GM23338 (cell line): ENCODE results near the gene KCNJ3. TPM values are rescaled to one million over a fixed set of nuclear protein-coding genes. Genes with fewer than 3 reads are reported as not detected.

Experiments
- ATAC-seq: fragments of 200-7000 bp; cut with Tn5 transposase; 3 replicates; pipeline ENCODE4 v1.9.1; 2020
- DNase-seq: peaks from one replicate; pipeline ENCODE4 v3.0.0-alpha.2; 2015; ENCODE audit warnings: low spot score
- H2AFZ ChIP-seq: fragments of 200-600 bp; sonication (generic); 2 replicates; pipeline ENCODE4 v1.8.0; 2016; ENCODE audit warnings: antibody characterized with exemption, mild to moderate bottlenecking, moderate library complexity
- H3F3A ChIP-seq: fragments of 200-600 bp; sonication (generic); replicated peaks from 2 replicates; pipeline ENCODE4 v1.8.0; 2017; ENCODE audit warnings: antibody characterized with exemption, mixed run types, low read depth
- H3K27ac ChIP-seq: fragments of 200-600 bp; sonication (generic); 2 replicates; pipeline ENCODE4 v1.6.1; 2016; ENCODE audit warnings: low read depth
- H3K27me3 ChIP-seq: fragments of 200-600 bp; sonication (generic); 2 replicates; pipeline ENCODE4 v1.8.0; 2016; ENCODE audit warnings: mild to moderate bottlenecking, mixed run types, moderate library complexity; ENCODE audit not compliant: insufficient read depth
- H3K36me3 ChIP-seq: fragments of 200-600 bp; sonication (generic); 2 replicates; pipeline ENCODE4 v1.8.0; 2016; ENCODE audit warnings: mild to moderate bottlenecking; ENCODE audit not compliant: insufficient read depth
- H3K4me1 ChIP-seq: fragments of 200-600 bp; sonication (generic); 2 replicates; pipeline ENCODE4 v1.8.0; 2016; ENCODE audit warnings: mild to moderate bottlenecking, moderate library complexity; ENCODE audit not compliant: insufficient read depth
- H3K4me2 ChIP-seq: fragments of 200-600 bp; sonication (generic); 2 replicates; pipeline ENCODE4 v1.7.1; 2017; ENCODE audit warnings: mixed run types
- H3K4me3 ChIP-seq: fragments of 200-600 bp; sonication (generic); 2 replicates; pipeline ENCODE4 v1.6.1; 2016; ENCODE audit warnings: mixed run types
- H3K79me2 ChIP-seq: fragments of 200-600 bp; sonication (generic); replicated peaks from 2 replicates; pipeline ENCODE4 v1.8.0; 2017; ENCODE audit warnings: mild to moderate bottlenecking; ENCODE audit not compliant: insufficient read depth
- H3K9me2 ChIP-seq: fragments of 200-600 bp; sonication (generic); 2 replicates; pipeline ENCODE4 v1.8.0; 2017; ENCODE audit not compliant: insufficient read depth
- H4K20me1 ChIP-seq: fragments of 200-600 bp; sonication (generic); replicated peaks from 2 replicates; pipeline ENCODE4 v1.8.0; 2017; ENCODE audit warnings: mild to moderate bottlenecking; ENCODE audit not compliant: insufficient read depth
- H3K27ac Mint-ChIP-seq: 2 replicates; pipeline ENCODE4 v1.8.0; 2020; ENCODE audit warnings: inconsistent platforms, mild to moderate bottlenecking, moderate library complexity, mixed read lengths
- H3K27me3 Mint-ChIP-seq: 3 replicates; pipeline ENCODE4 v1.8.0; 2022; ENCODE audit warnings: low read depth, mild to moderate bottlenecking, moderate library complexity, mixed read lengths, inconsistent platforms; ENCODE audit not compliant: insufficient read depth, poor library complexity
- H3K36me3 Mint-ChIP-seq: 3 replicates; pipeline ENCODE4 v1.8.0; 2021; ENCODE audit warnings: low read depth, mild to moderate bottlenecking, inconsistent platforms, moderate library complexity, mixed read lengths
- H3K4me1 Mint-ChIP-seq: 3 replicates; pipeline ENCODE4 v1.8.0; 2020; ENCODE audit warnings: mild to moderate bottlenecking, inconsistent platforms, mixed read lengths
- H3K4me3 Mint-ChIP-seq: 3 replicates; pipeline ENCODE4 v1.8.0; 2021; ENCODE audit warnings: moderate library complexity, mild to moderate bottlenecking, inconsistent platforms, mixed read lengths
- H3K9me3 Mint-ChIP-seq: 3 replicates; pipeline ENCODE4 v1.8.0; 2020; ENCODE audit warnings: moderate library complexity, mild to moderate bottlenecking, inconsistent platforms, mixed read lengths
- CTCF ChIP-seq, 2 experiments: fragments of 200-600 bp in 1 of 2; sonication (generic) in 1 of 2; conservative IDR thresholded peaks; 2 replicates each; pipeline versions ENCODE4 v1.5.1 to v1.6.1; 2016 to 2017; ENCODE audit warnings: antibody characterized with exemption in 2 of 2, low read depth in 2 of 2, mild to moderate bottlenecking in 2 of 2, moderate library complexity in 1 of 2
- EZH2 ChIP-seq: fragments of 200-600 bp; sonication (generic); IDR thresholded peaks from one replicate; pipeline ENCODE4 v1.8.0; 2017; ENCODE audit warnings: antibody characterized with exemption, mild to moderate bottlenecking, low read depth; ENCODE audit not compliant: unreplicated experiment
- EZH2phosphoT487 ChIP-seq: fragments of 200-600 bp; sonication (generic); IDR thresholded peaks from one replicate; pipeline ENCODE4 v1.8.1; 2018; ENCODE audit warnings: antibody characterized with exemption; ENCODE audit not compliant: unreplicated experiment
- JUNB ChIP-seq: IDR thresholded peaks from one replicate; pipeline ENCODE4 v1.6.1; 2016; ENCODE audit warnings: antibody characterized with exemption; ENCODE audit not compliant: unreplicated experiment
- NANOG ChIP-seq: IDR thresholded peaks from 2 replicates; pipeline ENCODE4 v1.6.1; 2016; ENCODE audit warnings: antibody characterized with exemption, borderline replicate concordance
- POLR2AphosphoS5 ChIP-seq: IDR thresholded peaks from 2 replicates; pipeline ENCODE4 v1.6.1; 2016; ENCODE audit warnings: antibody characterized with exemption, low read depth
- STAT1 ChIP-seq: IDR thresholded peaks from one replicate; pipeline ENCODE4 v1.6.1; 2016; ENCODE audit warnings: antibody characterized with exemption; ENCODE audit not compliant: unreplicated experiment
- ZNF114 ChIP-seq: fragments of 250-450 bp; sonication (Bioruptor Pico); IDR thresholded peaks from 2 replicates; pipeline ENCODE4 v1.5.0; 2020; ENCODE audit warnings: mild to moderate bottlenecking, moderate library complexity
- ZNF331 ChIP-seq: fragments of 250-450 bp; sonication (Bioruptor Pico); IDR thresholded peaks from 2 replicates; pipeline ENCODE4 v1.5.0; 2020; ENCODE audit warnings: low read depth, mild to moderate bottlenecking, moderate library complexity
- ZNF462 ChIP-seq: fragments of 250-450 bp; sonication (Bioruptor Pico); IDR thresholded peaks from 2 replicates; pipeline ENCODE4 v1.5.0; 2020; ENCODE audit warnings: mild to moderate bottlenecking, moderate library complexity
- polyA plus RNA-seq: library from polyadenylated mRNA; unstranded; fragments of >200 nt; fragmentation: Nextera tagmentation; extraction: Ambion mirVana; gene quantifications from 2 replicates; pipeline ENCODE4 v1.2.1, GENCODE V29; 2016
- total RNA-seq: library from RNA; depleted of rRNA; stranded (reverse); fragments of >200 nt; shearing (Covaris generic); gene quantifications from 2 replicates; pipeline ENCODE4 v1.2.3, GENCODE V29; 2014
- TF ChIP-seq, protein P1 (sequence below): IDR thresholded peaks from 2 replicates; pipeline ENCODE4 v1.6.1; 2016; ENCODE audit warnings: antibody characterized with exemption

The KCNJ3 gene
- total and polyA plus RNA-seq, 2 experiments from 2014 or later: 0.05 to 0.28 TPM

DNA sequence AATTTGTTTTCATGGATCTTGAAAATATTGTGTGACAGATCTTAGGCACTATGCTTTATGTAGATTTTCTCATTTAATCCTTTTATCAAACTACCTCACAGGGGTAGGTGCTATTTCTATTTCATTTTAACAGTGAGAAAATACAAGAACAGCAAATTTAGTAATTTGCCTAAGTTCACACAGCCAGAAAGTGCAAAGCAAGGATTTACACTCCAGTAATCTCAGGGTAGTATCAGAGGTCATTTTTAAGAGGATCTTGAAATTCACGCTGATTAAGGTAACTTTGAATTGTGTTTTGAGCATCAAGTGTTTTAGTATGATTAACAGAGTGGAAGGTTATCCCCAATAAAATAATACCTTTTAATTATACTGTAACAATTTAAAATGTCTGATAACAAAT, 10.1 kb upstream of the KCNJ3 start (continued):
- TF ChIP-seq JUNB (no peak), POLR2AphosphoS5 (no peak), NANOG (no peak), EZH2 (no peak)
- TF ChIP-seq, protein P1, sequence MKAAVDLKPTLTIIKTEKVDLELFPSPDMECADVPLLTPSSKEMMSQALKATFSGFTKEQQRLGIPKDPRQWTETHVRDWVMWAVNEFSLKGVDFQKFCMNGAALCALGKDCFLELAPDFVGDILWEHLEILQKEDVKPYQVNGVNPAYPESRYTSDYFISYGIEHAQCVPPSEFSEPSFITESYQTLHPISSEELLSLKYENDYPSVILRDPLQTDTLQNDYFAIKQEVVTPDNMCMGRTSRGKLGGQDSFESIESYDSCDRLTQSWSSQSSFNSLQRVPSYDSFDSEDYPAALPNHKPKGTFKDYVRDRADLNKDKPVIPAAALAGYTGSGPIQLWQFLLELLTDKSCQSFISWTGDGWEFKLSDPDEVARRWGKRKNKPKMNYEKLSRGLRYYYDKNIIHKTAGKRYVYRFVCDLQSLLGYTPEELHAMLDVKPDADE: no peak

DNA sequence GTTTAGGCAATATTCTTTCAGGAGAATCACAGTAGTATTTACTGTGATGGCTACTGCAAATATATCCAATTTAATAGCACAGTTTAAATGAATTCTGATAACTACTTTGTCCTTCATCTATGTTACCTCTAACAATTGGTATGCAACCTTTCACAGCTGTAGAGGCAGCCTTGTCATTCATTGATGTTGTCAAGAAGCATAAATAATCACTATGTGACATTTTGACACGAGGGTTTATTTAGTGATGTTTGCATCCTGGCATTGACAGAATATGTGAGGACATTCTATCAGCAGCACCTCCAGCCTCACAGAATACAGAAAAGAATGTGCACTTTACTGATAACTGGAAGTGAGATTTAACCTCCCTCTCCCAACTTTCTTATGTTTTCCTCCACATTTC, 9.3 kb upstream of the KCNJ3 start:
- no peaks in the 10 kb centered on the region for H3K36me3 Mint-ChIP-seq
- H3K27ac Mint-ChIP-seq: no peak overlapping the region

DNA sequence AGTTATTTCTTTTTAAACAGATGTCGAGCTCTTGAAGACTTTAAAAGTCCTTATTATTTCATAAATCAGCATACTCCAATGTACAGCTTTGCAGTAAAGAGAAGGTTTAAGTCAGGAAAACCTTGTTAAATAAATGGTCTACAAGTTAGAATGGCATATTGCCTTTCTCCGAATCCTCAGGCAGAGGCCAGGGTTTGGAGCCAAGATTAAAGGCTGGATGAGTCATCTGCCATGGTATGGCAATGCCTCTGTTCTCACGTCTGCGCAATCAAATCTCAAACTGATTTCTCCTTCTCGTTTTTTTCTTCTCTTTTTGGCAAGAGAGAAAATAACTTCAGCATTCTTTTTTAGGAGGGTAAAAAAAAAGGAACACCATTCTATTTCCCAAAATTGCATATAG, 5.6 kb upstream of the KCNJ3 start:
- Histone ChIP-seq H3K27ac (no peak overlapping the region), H4K20me1 (no peaks in the 10 kb centered on the region), H3K36me3 (no peaks in the 10 kb centered on the region), H3F3A (no peaks in the 10 kb centered on the region), H3K27me3 (peaks cover 26% of the 10 kb centered on the region), H3K79me2 (no peaks in the 10 kb centered on the region), H2AFZ (no peak overlapping the region), H3K9me2 (no peaks in the 10 kb centered on the region), H3K4me3 (no peak overlapping the region), H3K4me2 (no peak overlapping the region), H3K4me1 (peaks cover 7% of the 10 kb centered on the region; the same call in 1 of the 2 replicates)
- H3K36me3 Mint-ChIP-seq: no peaks in the 10 kb centered on the region
- H3K9me3 Mint-ChIP-seq: no peaks in the 10 kb centered on the region
- no peak for DNase-seq
- peaks cover 10% of the 10 kb centered on the region for H3K27me3 Mint-ChIP-seq
- no peak overlapping the region for H3K4me3 Mint-ChIP-seq
- no peak for ATAC-seq
- H3K27ac Mint-ChIP-seq: no peak overlapping the region
- peaks cover 6% of the 10 kb centered on the region; the same call in 2 of the 3 replicates for H3K4me1 Mint-ChIP-seq
- TF ChIP-seq JUNB: no peak
- TF ChIP-seq ZNF462: no peak
- no peak for TF ChIP-seq CTCF (conservative IDR thresholded peaks at IDR 0.05; ENCODE audit: low read depth in 2 of 2)
- no peak for TF ChIP-seq STAT1
- TF ChIP-seq ZNF331 (CRISPR knock-in tag): no peak
- no peak for TF ChIP-seq EZH2phosphoT487
- TF ChIP-seq POLR2AphosphoS5: no peak
- no peak for TF ChIP-seq ZNF114 (CRISPR knock-in tag)

More for the DNA sequence above, 9.3 kb upstream of the KCNJ3 start:
- DNase-seq (no peak), ATAC-seq (no peak)
- no peaks in the 10 kb centered on the region for H3K79me2 ChIP-seq
- no peaks in the 10 kb centered on the region for H3K4me1 ChIP-seq
- no peaks in the 10 kb centered on the region for H3K9me2 ChIP-seq
- no peaks in the 10 kb centered on the region for H3F3A ChIP-seq
- Mint-ChIP-seq H3K9me3 (no peaks in the 10 kb centered on the region), H3K4me1 (no peaks in the 10 kb centered on the region), H3K27me3 (no peaks in the 10 kb centered on the region), H3K4me3 (no peak overlapping the region)
- H4K20me1 ChIP-seq: no peaks in the 10 kb centered on the region
- TF ChIP-seq JUNB (no peak), EZH2phosphoT487 (no peak), ZNF114 (CRISPR knock-in tag) (no peak), STAT1 (no peak), EZH2 (no peak)
- H3K4me2 ChIP-seq: no peak overlapping the region
- H3K27me3 ChIP-seq: no peaks in the 10 kb centered on the region
- H3K36me3 ChIP-seq: no peaks in the 10 kb centered on the region
- H2AFZ ChIP-seq: no peak overlapping the region
- no peak overlapping the region for H3K4me3 ChIP-seq
- no peak overlapping the region for H3K27ac ChIP-seq
